GM21786 (cell line): ENCODE data around the gene DIPK1B.
A peak's percentile ranks its signal among the peaks of the same experiment; 100 is the strongest.
"Not testable (repeated sequence)": the region's sequence is repeated elsewhere in the genome, so short reads cannot be mapped to it uniquely, and the experiment has no call there.

Experiments used
- ATAC-seq: cut with Tn5 transposase; IDR thresholded peaks from one replicate; pipeline ENCODE4 v1.9.1; 2021; ENCODE audit not compliant: unreplicated experiment

The DIPK1B gene

DNA sequence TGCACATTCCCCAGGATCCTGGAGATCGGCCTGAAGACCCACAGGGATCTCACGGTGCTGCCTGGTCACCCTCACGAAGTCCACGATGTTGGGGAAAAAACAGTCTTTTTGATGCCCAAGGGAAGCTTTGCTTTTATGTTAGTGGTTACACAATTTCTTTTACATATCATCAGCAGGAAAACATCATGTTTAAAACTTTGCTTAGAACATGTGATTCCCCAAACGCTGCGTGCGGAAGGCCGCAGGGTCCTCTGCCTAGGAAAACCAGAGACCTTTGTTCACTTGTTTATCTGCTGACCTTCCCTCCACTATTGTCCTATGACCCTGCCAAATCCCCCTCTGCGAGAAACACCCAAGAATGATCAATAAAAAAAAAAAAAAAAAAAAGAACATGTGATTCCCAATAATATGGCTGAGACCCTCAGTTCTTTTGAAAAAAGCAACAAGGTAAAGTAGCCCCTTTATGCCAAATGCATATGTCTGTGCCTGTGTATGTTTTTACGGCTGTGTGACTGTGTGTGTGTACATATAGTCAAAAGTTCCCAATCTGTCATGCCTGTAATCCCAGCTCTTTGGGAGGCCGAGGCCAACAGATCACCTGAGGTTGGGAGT is 13.6 kb upstream of the DIPK1B start:
- ATAC-seq = no peak

DNA sequence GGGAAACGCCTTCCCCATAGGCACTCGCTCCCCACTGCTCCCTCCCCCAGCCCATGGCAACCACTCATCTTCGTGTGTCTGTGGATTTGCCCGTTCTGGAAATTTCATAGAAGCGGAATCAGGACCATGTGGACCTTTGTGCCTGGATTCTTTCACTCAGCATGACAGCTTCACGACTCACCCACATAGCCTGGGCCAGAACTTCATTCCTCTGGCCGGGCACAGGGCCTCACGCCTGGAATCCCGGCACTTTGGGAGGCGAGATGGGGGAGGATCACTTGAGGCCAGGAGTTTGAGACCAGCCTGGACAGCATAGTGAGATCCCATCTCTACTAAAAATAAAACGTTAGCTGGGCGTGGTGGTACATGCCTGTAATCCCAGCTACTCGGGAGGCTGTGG is 12.1 kb upstream of the DIPK1B start:
- no peak for ATAC-seq

DNA sequence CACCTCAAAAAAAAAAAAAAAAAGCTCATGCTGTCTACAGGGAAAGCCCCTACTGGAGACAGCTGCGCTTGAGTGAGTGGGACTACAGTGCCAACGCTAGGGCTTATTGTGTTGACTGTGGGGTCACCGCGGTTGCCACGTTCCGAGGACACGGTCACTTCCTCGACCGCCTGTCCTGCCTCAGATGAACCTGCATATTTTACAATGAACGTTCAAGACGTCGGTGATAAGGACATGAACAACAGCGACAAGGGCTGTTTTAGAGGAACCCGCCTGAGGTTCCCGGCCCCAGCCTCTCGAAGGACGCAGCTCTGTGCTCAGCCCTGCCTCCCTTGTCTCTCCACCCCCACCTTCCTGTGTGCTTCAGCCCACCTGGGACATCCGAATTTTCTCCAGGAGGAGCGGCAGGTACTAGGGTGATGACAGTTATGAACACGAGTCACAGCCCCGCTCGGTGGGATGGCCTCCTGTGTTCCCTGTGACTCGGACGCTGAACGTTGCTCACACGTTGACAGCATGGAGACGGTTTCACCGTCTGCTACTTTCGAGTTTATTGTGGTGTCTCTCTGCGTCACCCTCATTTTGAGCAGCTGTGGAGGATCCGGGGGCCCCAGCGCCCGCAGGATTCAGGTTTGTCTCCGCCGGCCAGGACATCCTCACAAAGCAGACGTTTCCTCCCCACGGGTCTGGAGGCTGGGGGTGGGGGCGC is 11.3 kb upstream of the DIPK1B start:
- peak; percentile 63 for ATAC-seq

DNA sequence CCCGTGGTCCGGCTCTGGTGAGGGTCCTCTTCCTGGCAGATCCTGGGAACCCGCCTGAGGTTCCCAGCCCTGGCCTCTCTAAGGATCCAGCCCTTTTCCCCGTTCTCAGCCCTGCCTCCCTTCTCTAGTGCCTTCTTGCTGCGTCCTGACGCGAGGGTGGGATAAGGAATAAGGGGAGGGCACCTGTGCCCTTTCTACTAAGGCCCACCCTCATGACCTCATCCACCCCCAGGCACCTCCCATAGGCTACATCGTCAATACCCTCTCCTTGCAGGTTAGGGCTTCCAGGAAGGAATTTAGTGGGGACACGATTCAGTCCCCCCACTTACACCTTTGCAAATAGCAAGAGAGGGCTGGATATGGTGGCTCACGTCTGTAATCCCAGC is 10.7 kb upstream of the DIPK1B start:
- no peak for ATAC-seq

DNA sequence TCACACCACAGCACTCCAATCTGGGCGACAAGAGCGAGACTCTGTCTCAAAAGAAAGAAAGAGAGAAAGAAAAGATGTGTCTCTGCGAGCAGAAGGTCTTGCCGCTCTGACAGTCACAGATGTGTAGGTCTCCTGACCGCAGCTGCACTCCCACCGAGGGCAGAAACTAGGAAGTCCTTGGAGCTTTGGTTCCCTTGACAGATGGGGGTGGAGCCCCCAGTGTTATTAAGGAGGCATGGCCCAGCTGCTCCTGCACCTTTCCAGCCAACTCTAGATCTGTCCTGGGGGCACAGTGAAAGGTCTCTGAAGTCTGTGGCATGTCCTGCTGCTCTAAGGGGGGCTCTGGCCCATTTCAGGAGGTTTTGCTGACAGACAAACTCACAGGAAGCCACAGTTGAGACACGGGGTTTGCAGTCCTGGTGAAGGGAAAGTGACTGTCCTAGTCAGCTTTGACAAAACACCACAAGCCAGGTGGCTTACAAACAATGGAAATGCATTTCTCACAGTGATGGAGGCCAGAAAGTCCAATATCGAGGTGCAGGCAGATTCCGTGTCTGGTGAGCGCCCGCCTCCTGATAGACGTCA is 9.0 kb upstream of the DIPK1B start:
- no peak for ATAC-seq

DNA sequence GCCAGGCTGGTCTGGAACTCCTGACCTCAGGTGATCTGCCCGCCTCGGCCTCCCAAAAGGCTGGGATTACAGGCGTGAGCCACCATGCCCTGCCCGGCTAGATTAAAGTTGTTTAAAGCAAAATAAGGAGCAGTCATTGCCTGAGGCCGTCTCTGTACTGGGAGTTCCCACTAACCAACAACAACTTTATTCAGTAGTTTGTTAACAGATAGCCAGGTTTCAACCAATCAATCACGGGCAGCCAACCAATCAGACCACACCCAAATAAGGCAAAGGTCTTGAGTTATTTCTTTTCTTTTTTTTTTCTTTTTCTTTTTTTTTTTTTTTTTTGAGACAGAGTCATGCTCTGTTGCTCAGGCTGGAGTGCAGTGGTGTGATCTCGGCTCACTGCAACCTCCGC is 7.6 kb upstream of the DIPK1B start:
- ATAC-seq = not testable (repeated sequence)

DNA sequence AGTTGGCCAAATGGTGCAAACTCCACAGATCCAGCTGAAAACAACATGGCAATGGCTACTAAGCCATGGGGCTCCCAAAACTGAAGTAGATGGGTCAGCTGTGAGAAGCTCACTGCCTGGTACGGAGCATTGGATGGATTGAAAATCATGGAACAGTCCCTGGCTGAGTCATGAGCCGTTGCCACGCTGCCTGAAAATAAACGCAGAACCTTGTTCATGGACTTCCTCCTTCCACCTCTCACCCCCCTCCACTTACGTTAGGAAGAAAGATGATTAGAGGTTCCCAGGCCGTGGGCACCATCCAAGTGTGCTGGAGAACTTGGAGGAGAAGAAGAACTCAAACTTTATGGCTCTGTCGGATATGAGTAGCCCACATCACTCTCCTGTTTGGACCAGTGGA is 6.8 kb upstream of the DIPK1B start:
- no peak for ATAC-seq

DNA sequence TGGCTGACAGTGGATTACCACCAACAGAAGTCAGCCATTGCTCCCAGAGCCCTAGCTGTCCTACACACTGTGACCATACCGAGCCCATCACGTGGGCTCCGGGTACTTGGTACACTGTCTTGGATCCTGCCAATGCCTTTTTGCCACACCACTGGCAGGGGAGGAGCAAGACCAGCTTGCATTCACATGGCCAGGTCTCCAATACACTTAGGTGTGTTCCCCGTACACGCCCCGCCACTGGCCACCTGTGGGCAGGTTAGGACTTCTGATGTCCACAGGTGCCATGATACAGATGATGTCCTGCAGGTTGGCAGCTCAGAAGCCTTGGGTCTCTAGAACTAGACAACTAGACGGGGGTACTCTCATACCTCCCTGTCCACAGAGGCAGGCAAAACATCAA is 5.4 kb upstream of the DIPK1B start:
- no peak for ATAC-seq

DNA sequence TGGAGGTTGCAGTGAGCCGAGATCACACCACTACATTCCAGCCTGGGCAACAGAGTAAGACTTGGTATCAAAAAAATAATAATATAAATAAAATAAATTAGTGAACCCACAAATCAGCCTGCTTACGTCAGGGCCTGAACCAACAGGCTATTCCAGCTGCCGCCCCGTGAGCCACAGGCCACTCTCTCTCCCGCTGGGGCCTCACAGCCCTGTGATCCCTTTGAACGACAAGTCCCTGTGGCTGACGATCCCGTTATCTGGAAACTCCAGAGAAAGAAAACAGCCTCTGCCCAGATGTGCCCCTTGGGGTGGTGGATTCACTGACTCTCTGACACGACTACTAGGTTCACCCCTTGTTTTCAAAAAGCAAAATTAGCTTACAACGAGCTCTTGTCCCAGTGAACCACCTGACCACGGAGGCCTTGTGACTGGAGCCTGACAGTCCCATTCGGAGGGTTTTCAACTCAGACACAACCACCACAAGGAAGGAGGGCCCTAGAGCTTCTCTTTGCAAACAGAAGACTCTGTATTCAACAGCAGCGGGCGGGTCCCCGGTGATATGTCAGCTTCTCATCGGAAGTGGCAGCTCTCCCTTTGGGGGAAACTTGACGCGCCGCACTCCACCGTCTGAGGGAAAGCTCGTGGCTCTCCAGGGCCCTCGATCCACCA is 4.4 kb upstream of the DIPK1B start:
- no peak for ATAC-seq

DNA sequence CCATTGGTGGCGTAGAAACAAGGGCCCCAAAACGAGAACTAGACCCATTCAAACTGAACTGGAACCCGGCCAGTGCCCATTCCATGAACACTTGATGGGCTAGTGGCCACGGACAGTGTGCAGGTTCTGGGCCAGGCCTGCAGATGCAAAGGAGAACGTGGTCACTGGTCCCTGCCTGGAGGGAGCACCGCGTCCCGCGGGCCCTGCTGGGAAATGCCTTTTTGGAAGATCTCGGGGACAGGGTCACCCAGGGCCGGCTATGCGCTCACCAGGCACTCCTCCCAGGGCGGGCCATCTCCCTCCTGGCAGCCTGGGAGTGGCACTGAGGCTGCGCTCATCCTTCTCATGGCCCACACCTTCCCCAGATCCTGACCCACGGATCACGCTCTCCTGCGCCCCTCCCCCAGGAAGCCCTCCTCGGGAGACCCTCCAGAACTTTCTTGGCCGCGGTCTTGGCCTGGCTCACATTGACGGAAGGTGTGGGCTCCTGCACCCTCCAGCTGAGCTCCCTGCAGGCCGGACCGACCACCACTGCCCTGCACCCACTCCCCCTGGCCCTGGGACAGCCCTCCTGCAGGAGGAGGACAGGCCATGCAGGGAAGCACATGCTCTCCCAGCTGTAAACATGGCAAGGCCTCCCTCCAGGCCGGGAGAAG is 2.8 kb upstream of the DIPK1B start:
- ATAC-seq = no peak

DNA sequence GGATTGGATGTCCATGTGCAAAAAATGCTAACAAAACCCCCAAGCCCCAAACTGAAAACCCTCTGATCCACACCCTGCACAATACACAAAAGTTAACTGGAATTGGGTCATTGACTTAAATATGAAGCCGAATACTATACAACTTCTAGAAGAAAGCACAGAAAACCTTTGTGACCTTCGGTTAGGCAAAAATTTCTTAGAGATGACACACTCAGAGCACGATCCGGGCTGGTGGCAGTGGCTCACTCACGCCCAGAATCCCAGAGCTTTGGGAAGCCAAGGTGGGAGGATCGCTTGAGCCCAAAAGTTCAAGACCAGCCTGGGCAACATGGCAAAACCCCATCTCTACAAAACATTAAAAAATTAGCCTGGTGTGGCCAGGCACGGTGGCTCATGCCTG is 1.8 kb upstream of the DIPK1B start:
- ATAC-seq = no peak

DNA sequence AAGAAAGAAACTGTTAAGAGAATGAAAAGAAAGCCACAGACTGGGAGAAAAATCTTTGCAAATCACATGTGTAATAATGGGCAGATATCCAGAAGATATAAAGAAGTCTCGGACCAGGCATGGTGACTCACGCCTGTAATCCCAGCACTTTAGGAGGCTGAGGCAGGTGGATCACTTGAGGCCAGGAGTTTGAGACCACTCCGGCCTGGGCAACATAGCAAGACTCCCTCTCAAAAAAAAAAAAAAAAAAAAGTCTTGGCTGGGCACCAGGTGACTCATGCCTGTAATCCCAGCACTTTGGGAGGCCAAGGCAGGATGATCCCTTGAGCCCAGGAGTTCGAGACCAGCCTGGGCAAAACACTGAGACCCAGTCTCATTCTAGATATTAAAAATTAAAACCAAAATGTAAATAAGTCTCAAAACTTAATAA is 1.1 kb upstream of the DIPK1B start:
- not testable (repeated sequence) for ATAC-seq

DNA sequence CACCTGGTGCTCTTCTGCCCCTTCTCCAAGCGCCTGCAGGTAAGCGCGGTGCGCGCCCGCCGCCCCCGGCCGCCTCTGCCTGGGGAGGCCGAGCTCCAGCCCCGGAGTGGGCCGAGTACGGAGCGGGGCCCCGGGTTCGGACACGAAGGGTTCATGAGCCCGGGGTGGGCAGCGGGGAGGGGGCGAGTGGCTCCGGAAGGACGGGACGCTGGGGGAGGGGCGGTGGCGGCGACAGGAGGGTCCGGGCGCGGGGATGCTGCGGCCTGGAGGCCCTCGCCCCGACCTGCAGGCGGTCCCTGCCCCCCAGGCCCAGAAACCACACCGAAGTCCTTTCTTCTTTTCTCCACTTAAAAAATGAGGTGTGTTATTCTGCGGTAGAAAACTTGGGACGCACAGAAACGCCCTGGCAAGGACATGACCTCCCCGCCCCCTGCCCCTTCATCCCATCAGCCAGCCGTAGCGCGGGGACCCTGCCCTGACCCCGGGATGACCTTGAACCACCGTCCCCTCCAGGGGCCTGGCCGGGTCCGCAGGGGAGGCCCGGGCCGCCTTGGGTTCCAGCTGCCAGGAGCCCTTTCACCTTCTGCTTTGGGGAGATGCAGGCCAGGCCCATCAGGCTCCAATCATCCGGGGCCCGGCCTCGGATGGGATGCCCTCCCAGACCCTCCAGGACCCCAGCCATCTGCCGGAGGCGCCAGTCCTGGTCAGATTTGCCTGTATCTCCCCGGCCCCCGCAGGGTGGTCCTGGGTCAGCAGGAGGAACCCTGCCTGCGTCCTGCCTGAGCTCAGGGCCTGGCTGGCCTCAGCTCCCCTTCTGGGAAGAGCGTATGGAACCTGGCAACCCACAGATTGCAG is 545 bp downstream of the DIPK1B start:
- ATAC-seq = no peak

DNA sequence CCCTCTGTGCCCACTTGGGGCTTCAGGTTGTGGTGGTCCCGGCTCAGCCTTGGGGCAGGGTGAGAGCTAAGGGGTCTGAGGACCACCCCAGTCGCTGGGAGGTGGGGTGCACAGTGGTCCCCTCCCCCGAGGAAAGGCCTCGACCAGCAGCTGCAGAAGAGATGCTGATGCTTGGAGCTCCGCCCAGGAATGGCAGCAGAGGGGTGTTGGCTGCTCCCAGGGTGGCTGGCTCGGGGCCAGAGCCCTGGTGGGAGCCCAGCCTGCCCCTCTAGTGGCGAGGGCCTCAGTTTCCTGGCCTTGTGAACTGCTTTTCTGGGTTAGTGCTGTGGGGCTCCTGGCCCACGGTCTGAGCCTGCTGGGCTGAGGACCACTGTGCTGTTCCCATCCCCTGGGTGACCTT is 1.2 kb downstream of the DIPK1B start:
- ATAC-seq = no peak

DNA sequence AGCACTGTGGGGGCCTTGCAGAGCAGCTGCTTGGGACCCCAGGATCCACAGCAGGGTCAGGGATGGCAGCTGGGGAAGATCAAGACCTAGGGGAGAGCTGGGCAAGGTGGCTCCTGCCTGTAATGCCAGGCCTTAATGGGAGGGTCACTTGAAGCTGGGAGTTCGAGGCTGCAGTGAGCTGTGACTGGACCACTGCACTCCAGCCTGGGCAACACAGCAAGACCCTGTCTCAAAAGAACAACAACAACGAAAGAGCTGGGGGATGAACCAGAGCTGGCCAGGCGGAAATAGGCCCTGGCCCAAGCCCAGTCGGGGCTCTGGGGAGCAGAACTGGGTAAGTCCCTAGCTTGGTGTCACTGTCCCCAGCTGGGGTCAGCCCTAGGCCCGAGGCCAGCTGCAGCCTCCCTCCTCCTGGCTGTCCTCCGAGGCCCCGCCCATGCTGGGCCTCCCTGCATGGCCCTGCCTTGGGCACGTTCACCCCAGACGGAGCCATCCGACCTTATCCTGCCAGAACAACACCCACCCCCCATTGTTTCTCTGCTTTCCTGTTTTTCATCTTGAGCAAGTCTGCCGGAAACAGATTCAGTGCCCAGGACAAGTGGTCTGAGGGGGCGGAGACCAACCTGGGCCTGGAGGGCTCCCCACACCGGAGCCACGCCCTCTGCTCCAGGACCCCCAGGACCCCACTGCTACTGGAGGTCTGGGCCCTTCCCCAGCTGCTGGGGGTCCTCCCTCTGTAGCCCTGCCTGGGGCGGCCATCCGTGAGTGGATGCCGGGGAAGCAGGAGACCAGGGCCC is 1.9 kb downstream of the DIPK1B start:
- ATAC-seq = no peak

DNA sequence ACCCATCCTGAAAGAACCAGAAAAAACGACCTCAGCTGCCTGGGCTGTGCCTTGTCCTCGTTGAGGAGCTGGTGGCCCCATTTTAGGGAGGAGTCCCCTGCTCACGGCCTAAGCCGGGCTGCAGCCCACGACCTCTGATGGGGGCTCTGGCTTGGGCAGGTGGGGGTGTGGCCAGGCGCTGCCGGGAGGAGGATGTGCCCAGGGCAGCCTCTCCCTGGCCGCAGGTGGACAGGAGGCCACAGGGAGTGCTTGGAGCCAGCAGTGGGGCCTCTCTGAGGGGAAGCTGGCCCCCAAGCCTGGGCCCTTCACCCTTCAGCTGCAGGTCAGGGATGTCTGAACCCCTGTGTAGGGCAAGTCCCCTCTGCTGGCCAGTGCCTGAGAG is 2.5 kb downstream of the DIPK1B start:
- no peak for ATAC-seq

DNA sequence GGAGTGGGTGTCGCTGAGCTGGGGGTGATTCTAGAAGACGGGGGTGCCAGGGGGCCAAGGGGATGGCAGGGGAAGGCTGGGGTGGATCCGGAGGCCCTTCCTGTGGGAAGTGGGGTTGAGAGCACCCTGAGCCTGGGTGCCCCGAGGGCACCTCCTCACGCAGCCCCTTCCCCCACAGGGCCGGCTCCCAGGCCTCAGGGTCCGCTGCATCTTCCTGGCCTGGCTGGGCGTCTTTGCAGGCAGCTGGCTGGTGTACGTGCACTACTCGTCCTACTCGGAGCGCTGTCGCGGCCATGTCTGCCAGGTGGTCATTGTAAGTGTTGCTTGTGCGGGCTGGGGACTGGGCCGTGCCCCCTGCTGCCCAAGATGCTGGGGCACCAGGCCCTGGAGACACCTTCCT is 5.0 kb downstream of the DIPK1B start:
- no peak for ATAC-seq

DNA sequence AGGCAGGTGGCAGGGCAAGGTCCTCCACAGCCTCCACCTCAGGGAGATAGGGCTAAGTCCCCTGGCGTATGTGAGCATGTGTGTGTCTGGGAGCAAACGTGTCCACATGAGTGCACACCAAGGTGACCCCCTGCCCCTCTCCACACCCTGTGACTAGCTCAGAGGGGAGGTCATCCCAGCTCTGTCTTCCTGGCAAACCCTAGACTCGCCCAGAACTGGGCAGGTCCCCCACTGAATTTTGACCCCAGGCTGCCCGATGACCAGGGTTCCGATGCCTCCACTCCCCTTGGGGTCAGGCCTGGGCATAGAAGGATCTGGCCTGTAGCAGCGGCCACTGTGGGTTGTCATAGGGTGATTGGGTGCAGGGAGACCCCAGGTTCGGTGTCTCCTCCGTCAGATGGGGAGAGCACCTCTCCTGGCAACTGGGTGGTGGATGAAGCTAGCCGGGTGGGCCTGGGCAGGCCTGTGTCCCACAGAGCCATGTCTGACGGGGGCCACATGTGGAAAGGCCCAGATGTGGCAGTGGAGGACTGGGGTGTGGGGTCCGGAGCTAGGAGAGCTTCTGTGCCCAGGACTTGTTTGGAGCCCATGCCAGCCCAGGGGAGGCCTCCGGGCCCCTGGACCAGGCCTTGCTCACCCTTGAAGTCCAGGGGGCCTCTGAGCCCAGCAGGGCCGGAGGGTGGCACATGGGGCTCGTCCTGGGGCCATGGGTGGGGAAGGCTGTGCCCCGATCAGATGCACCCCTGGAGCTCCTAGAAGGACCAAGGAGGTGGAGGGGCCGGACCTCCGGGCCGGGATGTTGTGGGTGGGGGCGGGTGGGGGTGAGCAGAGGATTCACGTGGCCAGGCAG is 6.2 kb downstream of the DIPK1B start:
- ATAC-seq = no peak
